HTERT RPE-1 (cell line): ENCODE data around the gene RECQL5.

Source experiments
- in situ Hi-C: fragments of 300-500 bp; cut with MboI; formaldehyde crosslinking; loops from 4 replicates; pipeline ENCODE4 v1.14.3; 2020; ENCODE audit warnings: low sequenced_read_pairs

RECQL5 gene

DNA sequence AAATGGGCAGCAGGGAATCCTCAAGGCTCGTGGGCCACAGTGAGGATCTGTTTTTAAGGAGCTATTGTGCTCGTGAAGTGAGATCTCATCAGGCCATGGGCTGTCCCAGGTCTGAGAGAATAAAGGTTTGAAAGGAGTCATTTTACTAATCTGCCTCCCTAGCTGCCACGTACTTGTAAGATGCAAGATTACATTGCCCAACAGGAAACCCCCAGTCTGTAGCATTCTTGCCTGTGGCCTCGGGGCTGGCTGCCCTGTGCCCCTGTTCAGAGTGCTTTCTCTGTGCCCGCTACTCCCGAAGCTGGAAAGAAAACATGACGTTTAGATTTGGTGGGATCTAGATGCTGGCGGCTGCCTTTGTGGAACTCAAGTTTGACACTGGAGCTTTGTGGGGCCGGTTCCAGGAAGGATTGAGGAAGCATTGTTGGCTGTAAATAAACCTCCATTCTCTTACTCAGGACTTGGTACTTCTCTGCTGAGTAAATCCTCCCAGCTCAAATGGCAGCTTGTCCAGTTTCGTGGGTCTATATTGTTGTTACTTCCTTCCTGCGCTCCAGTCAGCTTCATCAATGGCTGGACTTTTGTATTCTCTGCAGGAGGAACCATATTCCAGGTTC is 21.4 kb upstream of the RECQL5 start:
- in situ Hi-C loops = no loop called here

- in situ Hi-C loops = no loop called here
Measured at GRCh38 chr17:75685499-75685898, 18.5 kb upstream of the RECQL5 start.

GRCh38 chr17:75684924-75685323 is 18.0 kb upstream of the RECQL5 start:
- in situ Hi-C loops = no loop called here

DNA sequence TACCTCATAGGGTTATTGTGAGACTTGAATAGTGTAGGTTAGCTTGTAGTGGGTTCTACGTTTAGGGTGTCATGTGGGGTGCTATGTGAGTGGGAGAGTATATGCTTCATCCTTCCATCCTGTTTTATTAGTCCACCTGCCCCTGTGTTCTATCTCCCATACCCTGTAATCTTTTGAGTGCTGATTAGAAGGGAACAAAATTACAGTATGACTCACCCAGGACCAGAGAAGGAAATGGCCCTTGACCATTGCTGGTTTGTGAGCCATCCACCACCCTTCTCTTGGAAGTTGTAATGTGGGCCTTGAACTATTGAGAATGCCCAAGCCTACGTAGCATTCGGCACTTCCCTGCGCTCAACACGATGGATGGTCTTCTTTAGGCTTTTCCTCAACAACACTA is 17.3 kb upstream of the RECQL5 start:
- in situ Hi-C loops = no loop called here

DNA sequence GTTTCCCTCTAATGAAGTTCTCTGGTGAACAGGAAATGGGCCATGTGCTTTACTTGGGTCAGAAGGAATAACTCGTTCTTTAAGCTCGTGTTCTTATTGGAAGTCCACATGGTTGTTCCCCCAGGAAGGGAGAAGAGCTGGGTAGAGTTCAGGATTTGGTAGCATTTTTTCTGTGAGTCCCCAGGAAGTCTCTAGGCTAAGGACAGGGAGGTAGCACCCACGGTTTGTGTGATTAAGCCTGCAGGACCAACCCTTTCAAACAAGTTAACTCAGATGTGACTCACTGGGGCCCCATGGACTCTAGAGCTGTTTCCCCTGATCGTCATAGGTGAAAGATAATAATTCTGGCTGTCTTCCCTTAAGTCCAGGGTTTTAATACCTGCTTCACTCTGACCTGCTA is 16.6 kb upstream of the RECQL5 start:
- in situ Hi-C loops = no loop called here

- in situ Hi-C loops = no loop called here
Measured at GRCh38 chr17:75681289-75681688, 14.3 kb upstream of the RECQL5 start.

- in situ Hi-C loops = no loop called here
Measured at GRCh38 chr17:75680431-75680830, 13.5 kb upstream of the RECQL5 start.

GRCh38 chr17:75679706-75680211 is 12.8 kb upstream of the RECQL5 start:
- in situ Hi-C loops = no loop called here

GRCh38 chr17:75676461-75676860 is 9.5 kb upstream of the RECQL5 start:
- in situ Hi-C loops = no loop called here

DNA sequence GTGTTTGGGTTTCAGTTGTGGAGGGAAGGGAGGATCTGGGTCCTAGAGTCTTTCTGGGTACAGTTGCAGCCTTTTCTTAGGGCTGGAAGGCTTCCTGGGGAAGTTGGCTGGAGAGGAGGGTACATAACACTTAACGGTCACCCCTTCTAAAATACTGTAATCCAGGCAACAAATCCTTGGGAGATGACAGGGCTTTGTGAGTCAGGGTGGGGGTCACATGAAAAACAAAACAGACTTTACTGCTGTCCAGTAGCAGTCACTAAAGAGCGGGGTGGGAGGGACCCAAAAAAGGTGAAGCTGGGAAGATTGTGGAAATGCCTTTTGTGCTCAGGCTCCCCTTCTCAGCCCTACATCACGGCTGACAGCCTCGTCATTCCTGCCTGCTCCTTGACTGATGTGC is 6.5 kb upstream of the RECQL5 start:
- in situ Hi-C loops = no loop called here

GRCh38 chr17:75672011-75672410 is 5.1 kb upstream of the RECQL5 start:
- in situ Hi-C loops = no loop called here

- in situ Hi-C loops = no loop called here
Measured at GRCh38 chr17:75670868-75671267, 3.9 kb upstream of the RECQL5 start.

GRCh38 chr17:75668489-75668888 is 1.5 kb upstream of the RECQL5 start:
- in situ Hi-C loops = no loop called here

DNA sequence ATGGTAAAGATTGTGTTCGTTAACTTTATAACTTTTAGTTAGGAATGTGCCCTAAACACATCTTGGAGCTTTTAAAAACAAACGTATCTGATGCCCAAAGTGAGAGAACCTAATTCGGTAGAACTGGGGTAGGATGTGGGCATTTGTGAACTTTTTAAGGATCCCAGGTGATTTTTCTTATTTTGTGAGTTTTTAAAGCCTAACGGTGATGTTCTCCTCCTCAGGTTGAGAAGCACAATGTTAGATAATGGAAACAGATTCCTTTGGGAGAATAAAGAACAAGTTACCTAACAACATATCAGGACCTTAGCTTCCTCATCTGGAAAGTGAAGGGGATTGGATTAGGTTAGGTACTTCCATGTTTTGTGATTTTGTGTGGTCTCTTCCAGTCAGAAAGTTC is 871 bp upstream of the RECQL5 start:
- in situ Hi-C loops = no loop called here

DNA sequence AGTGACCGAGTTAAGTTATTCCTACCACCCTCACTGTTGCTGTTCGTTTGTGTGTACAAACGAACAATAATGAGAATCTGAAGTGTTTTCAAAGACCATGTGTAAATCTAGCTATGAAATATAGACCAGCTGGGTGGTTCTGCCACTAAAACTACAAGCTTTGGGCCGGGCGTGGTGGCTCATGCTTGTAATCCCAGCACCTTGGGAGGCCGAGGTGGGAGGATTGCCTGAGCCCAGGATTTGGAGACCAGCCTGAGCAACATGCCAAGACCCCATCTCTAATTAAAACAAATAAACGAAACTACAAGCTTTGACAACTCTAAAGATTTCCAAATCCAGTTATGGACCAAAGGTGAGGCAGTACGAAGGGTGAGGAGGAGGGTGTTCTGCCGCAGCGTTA is 973 bp downstream of the RECQL5 start:
- in situ Hi-C loops = no loop called here

DNA sequence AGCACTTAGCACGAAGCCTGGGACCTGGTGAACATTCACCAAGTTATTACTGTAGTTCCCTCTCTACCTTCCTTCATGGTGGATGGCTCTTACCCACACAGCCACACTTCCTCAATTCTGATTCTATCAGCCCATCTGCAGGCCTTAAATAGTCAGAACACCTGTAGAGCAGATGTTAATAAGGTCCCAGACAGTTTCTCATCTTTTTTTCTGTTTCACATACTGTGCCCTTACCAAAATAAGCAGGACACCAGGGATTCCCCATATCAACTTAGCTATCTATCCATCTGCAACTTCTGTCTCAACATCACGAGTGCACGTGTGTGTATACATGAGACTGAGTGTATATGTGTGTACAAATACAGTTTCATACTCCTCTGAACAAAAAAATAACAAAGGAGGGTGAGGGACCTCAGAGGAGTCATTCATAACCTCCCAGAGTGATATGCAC is 2.8 kb downstream of the RECQL5 start:
- in situ Hi-C loops = no loop called here

GRCh38 chr17:75662511-75662910 is 4.4 kb downstream of the RECQL5 start:
- in situ Hi-C loops = no loop called here

DNA sequence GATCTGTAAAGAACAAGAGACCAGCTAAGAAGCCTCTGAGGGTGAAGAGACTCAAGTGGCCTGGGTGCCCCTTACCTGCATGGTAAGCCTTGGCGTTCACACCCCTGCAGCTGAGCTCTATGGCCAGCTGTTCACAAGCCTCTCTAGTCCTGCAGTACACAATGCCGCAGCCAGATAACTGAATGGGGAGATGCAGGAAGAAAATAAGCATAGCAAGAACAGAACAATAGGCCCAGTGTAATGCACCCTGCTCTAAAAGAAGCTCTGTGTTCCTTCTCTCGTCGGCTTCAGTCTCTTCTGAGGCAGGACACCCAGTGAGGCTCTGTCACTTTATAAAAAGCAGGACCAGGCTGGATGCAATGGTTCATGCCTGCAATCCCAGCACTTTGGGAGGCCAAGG is 5.4 kb downstream of the RECQL5 start:
- in situ Hi-C loops = no loop called here

DNA sequence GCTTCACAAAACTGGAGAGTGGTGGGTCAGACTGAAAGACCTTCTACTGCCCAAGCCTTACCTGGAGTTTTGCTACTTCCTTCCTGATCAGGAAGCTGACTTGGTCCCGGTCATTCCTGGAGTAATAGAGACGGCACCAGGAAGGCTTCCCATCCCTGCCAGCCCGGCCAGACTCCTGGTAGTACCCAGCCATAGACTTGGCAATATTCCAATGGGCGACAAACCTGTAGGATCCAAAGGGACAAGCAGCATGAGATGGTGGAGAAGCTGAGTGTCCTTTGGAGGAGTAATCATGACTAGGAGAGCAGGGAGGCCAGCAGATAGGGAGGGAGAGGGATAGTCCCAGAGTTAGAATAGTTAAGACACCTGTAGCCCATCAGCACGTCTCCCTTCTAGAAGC is 8.7 kb downstream of the RECQL5 start:
- in situ Hi-C loops = no loop called here

DNA sequence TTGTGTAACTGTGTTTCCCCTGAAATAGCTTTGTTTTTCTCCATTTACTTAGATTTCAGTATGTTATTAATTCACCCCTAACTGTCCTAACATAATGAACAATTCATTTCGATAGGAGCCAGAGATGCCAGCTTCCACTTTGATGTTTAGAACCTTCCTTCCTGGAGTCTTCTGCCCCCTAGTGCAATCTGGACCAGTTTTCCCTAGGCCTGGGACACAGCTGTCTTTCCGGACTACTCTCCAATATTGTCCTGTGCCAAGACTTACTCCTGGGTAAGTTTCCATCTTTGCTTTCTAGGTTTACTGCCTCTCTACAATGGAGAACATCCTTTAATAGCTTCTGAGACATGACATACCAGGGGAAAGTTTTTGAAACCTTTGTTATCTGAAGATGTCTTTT is 12.8 kb downstream of the RECQL5 start:
- in situ Hi-C loops = no loop called here

GRCh38 chr17:75652934-75653549 is 13.9 kb downstream of the RECQL5 start:
- in situ Hi-C loops = no loop called here

DNA sequence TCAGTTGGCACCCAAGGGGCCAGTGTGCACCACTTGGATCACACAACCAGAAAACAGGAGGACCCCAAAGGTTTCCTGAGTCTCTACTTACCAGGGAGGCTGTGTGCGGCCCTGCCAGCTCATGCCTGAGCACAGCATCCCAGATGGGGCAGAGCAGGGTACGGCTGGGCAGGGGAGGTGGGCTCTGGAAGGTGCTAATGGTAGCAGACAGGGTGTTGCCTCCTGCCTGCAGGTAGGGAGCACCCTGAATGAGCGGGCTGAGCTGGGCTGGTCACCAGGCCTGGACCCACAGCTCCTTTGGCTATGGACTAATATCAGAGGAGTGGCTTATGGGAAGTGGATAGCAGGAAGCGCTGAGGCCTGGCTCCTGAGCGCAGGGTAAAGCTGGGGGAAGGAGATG is 14.6 kb downstream of the RECQL5 start:
- in situ Hi-C loops = no loop called here

- in situ Hi-C loops = no loop called here
Measured at GRCh38 chr17:75650874-75651273, 16.1 kb downstream of the RECQL5 start.
